Lower leg skin (tissue), 4 donors: ENCODE results near the gene ARHGEF39. TPM values are rescaled to one million over a fixed set of nuclear protein-coding genes. Genes with fewer than 3 reads are reported as not detected.

Source experiments
- DNase-seq, 2 donors: peaks; one replicate each; pipeline ENCODE4 v3.0.0-alpha.2; 2019; ENCODE audit warnings: low spot score in 2 of 2
- H3K4me3 ChIP-seq: fragments of 200-600 bp; sonication (generic); 2 replicates; pipeline ENCODE4 v1.5.1; 2017; ENCODE audit warnings: mild to moderate bottlenecking, low read depth; ENCODE audit not compliant: poor library complexity, severe bottlenecking
- POLR2A ChIP-seq, 2 donors: fragments of 450-650 bp; IDR thresholded peaks; one replicate each; pipeline ENCODE4 v1.6.1; 2016 to 2017; ENCODE audit warnings: antibody characterized with exemption in 2 of 2, mild to moderate bottlenecking in 1 of 2, moderate library complexity in 1 of 2
- WGBS, 2 donors: methylation state at CpG; one replicate each; pipeline ENCODE4 v1.1.5; 2018; 5-methylcytosine and 5-hydroxymethylcytosine counted together
- intact Hi-C: fragments of 100-400 bp; cut with DNase I; formaldehyde crosslinking; loops from one replicate; pipeline ENCODE4 v1.15.0; 2023; ENCODE audit warnings: low total_unique reads
- total RNA-seq, 4 donors: library from RNA; depleted of rRNA; stranded (reverse); fragments of >200 nt; gene quantifications; one replicate each; pipeline ENCODE4 v1.1.0, GENCODE V29; 2016
- TF ChIP-seq, protein P1 (sequence below), 3 donors: fragments of 450-650 bp; IDR thresholded peaks; one replicate each; pipeline ENCODE4 v1.5.1; 2016; ENCODE audit warnings: antibody characterized with exemption in 3 of 3, mild to moderate bottlenecking in 3 of 3, moderate library complexity in 2 of 3

ARHGEF39 gene
- total RNA-seq, 4 donors from 2014 or later = 0.32 to 7.6 (median 0.86) TPM

GRCh38 chr9:35686222-35687203, 21.5 kb upstream of the ARHGEF39 start:
- 59 to 61% methylated on average over 11 of the region's 11 CpGs for WGBS, 2 donors

GRCh38 chr9:35685506-35685905, 20.5 kb upstream of the ARHGEF39 start:
- DNase-seq = no peak
- intact Hi-C loops = no loop called here
- no peak overlapping the region for H3K4me3 ChIP-seq
- 83 to 86% methylated on average over 13 of the region's 13 CpGs for WGBS, 2 donors
- TF ChIP-seq, protein P1, sequence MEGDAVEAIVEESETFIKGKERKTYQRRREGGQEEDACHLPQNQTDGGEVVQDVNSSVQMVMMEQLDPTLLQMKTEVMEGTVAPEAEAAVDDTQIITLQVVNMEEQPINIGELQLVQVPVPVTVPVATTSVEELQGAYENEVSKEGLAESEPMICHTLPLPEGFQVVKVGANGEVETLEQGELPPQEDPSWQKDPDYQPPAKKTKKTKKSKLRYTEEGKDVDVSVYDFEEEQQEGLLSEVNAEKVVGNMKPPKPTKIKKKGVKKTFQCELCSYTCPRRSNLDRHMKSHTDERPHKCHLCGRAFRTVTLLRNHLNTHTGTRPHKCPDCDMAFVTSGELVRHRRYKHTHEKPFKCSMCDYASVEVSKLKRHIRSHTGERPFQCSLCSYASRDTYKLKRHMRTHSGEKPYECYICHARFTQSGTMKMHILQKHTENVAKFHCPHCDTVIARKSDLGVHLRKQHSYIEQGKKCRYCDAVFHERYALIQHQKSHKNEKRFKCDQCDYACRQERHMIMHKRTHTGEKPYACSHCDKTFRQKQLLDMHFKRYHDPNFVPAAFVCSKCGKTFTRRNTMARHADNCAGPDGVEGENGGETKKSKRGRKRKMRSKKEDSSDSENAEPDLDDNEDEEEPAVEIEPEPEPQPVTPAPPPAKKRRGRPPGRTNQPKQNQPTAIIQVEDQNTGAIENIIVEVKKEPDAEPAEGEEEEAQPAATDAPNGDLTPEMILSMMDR (IDR thresholded peaks at IDR 0.05) = no peak
- TF ChIP-seq POLR2A (IDR thresholded peaks at IDR 0.05) = no peak

More at GRCh38 chr9:35686222-35687203, 21.5 kb upstream of the ARHGEF39 start:
- TF ChIP-seq POLR2A (IDR thresholded peaks at IDR 0.05) = no peak
- TF ChIP-seq, protein P1 (IDR thresholded peaks at IDR 0.05) = no peak
- H3K4me3 ChIP-seq = no peak overlapping the region
- intact Hi-C loops = no loop called here
- DNase-seq = no peak

- intact Hi-C loops = no loop called here
- no peak for DNase-seq
- no peak overlapping the region for H3K4me3 ChIP-seq
- TF ChIP-seq, protein P1 (IDR thresholded peaks at IDR 0.05) = no peak
- TF ChIP-seq POLR2A (IDR thresholded peaks at IDR 0.05) = no peak
- WGBS, 2 donors = 95 to 96% methylated on average over 10 of the region's 10 CpGs
Measured at GRCh38 chr9:35684921-35685320, 19.9 kb upstream of the ARHGEF39 start.

DNA sequence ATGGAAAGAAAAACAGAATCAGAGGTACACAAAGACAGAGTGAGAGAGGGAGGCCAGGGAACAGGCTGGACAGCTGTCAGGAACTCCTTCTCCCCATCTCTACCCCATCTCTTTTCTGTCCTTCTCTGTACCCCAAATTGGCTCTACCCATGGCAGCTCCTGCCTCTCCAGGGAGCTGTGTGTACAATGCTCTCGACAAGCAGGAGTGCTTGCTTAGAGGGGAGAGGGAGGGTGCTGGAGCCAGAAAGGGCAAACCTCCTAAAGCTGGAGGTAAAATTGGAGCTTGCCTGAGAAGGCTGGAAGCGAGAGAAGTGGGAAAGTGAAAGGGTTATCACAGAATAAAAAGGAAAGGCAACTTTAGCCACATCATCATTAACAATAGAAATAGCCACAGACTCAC, 18.3 kb upstream of the ARHGEF39 start:
- intact Hi-C loops = no loop called here
- WGBS, 2 donors = 74 to 76% methylated on average over 2 of the region's 2 CpGs
- TF ChIP-seq, protein P1 (IDR thresholded peaks at IDR 0.05) = no peak
- no peak for TF ChIP-seq POLR2A (IDR thresholded peaks at IDR 0.05)
- no peak for DNase-seq
- H3K4me3 ChIP-seq = no peak overlapping the region

GRCh38 chr9:35682520-35683315, 17.7 kb upstream of the ARHGEF39 start:
- no peak for TF ChIP-seq POLR2A (IDR thresholded peaks at IDR 0.05)
- TF ChIP-seq, protein P1 (IDR thresholded peaks at IDR 0.05) = no peak
- no peak for DNase-seq
- 83 to 92% methylated on average over 10 of the region's 10 CpGs for WGBS, 2 donors
- intact Hi-C loops = no loop called here
- no peak overlapping the region for H3K4me3 ChIP-seq
